ENCODE data around the gene ACR.

Gene ACR

DNA sequence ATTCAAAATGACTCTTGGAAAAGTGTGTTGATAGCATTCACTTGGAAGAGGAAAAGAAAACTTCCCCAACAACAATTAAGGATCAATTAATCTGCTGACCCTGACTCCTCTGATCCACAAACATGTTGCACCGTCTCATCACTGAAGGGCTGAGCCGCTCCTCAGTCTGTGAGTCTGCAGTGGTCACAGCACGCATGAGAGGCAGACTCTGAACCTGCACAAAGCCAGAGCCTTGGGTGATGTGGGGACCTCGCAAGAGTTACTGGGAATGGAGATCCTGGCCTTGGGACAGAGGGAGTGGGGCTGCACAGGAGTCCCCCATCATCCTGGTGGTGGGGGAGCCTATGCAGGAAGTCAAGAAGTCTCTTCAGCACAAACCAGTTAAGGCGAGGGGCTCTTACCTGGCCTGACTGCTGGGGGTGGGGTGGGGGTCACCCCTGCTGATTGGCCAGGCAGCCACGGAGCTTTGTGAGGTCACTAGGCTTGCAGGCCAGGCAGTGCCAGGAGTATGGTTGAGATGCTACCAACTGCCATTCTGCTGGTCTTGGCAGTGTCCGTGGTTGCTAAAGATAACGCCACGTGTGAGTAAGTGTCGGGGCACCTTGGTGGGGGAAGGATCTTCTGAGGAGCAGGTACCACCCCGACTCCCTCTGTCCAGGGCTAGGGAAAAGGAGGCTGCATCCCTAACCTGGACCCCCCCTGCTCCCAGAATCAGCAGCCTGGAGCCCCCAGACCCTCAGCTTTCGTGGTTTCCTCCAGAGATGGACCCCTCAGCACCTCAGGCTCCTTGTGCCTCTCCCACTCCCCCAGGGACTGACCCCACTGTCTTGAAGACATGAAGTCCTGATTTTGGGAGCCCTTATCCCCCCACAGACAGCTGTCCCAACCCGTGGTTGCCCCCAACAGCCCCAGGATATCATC is at the start of gene ACR:
Gene ACR (plus strand): TSS at position 477 of the 921 bp plus-strand sequence. CDS start 32 bp downstream, at position 509.
- peak; percentile 14 for DNase-seq

DNA sequence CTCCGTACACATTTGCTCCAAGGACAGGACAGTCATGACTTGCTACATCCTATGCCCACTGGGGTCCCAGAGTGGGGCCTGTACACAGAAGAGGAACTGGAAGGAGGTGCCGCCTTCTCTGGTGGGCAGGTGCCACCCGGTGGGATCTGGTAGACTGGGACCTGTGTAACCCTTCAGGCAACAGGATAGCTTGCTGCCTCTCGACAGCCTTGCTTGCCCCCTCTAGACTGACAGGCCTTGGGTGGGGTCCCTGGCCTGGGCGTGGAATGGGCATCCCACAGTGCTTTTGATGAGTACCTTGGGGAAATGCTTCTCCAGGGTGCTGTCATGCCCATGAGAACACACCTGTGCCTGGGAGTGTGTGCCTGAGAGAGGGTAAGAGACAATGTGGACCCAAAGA is 49.6 kb upstream of the ACR start:
- DNase-seq, result peak; percentile 21

DNA sequence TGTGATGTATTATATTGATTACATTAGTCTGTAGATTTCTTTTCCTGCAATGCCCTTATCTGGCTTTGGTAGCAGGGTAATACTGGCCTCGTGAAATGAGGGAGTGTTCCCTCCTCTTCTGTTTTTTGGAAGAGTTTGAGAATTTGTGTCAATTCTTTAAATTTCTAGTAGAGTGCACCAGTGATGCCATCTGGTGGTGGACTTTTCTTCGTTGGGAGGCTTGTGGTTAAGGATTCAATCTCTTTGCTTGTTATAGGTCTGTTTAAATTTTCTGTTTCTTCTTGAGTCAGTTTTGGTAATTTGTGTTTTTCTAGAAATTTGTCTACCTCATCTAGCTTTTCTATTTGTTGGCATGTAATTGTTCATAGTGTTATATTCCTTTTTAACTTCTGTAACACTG is 46.5 kb upstream of the ACR start:
- DNase-seq, result peak; percentile 54

DNA sequence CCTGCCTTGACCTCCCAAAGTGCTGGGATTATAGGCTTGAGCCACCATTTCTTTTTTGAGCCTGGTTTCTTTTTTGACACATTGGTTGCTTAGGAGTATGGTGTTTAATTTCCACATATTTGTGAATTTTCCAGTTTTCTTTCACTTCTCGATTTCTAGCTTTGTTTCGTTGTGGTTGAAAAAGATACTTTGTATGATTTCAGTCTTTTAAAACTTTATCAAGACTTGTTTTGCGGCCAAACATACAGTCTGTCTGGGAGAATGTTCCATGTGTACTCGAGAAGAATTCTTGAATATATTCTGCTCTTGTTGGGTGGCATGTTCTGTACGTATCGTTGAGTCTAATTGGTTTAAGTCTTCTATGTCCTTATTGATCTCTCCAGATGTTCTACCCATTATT is 44.5 kb upstream of the ACR start:
- DNase-seq, result no peak

DNA sequence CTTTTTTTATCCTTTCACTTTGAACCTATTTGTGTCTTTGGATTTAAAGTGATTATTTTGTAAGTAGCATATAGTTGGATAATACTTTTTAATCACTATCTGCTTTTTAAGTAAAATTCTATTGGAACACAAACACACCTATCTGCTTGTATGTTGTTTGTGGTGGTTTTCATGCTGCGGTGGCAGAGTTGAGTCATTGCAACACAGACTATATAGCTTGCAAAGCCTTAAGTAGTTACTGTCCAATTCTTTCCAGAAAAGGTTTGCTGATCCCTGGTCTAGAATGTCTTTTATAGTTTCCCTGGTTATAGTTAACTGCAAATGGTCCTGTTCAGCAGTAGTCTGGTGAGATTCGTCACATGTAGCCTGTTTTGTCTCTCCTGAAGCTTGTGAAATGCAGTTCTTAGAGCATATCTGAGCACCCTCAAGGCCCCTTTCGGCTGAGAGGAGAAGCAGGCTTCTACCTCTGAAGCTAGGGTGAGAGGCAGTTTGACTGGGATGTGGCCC is 43.9 kb upstream of the ACR start:
- no peak for DNase-seq

GRCh38 chr22:50694766-50695420 is 43.1 kb upstream of the ACR start:
- DNase-seq, result no peak

DNA sequence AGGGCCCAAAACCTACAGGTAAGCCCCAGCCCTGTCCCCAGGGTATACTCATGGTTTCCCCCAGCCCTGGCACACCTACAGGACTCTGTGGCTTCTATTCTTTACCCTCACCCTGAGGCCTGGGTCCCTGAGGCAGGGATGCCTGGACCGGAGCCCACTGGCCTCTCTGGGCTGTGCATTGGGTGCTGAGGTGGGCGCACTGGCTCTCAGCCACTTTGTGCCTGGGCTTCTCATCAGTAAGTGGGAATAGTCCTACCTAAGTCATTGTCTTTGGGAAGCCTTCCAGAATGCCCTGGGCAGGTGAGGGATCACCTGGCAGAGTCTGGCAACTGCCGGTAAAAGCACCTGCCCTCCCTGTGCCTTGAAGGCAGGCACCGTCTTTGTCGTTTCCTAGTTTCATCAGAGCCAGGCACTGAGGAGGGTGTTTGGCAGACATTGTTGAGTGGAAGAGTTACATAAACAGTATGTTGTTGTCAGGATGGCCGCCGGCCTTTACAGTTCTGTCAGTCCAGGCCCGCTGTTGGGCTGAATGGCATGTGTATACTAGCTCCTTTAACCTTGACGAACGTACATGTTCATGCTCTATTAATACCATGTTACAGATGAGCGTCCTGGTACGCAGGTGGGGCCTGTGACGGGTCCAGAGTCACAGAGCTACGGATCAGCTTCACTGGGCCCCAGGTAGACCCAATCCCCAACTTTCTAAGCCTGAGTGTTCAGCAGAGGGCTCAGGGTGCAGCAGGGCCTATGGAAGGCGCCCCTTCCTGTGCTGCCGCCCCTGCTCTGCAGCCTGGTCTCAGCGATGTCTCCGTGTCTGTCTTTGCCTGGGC is 42.4 kb upstream of the ACR start:
- no peak for DNase-seq

DNA sequence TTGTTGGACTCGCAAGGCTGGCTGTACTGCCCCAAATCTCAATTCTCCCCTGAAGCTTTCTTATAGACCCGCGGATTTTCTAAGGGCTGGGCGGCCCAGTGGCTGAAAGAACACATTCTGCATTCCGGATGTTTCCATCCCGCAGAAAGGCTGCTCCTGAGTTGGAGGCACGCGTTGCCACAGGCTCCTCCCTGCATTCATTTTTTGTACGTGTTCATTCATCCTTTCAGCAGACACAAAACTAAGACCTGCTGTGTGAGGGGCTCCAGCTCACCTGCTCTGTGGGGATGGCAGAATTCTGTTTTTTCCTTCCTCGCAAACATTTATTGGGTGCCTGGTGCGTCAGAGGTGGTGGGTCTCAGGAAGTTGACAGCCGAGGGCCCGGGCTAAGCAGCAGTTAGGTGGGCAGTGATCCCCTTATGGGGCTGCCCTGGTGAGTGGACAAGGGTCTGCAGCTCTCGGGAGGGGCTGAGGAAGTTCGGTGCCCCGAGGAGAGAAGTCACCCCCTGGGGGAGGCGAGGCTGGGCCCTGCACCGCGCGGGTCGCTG is 41.7 kb upstream of the ACR start:
- DNase-seq, result no peak

DNA sequence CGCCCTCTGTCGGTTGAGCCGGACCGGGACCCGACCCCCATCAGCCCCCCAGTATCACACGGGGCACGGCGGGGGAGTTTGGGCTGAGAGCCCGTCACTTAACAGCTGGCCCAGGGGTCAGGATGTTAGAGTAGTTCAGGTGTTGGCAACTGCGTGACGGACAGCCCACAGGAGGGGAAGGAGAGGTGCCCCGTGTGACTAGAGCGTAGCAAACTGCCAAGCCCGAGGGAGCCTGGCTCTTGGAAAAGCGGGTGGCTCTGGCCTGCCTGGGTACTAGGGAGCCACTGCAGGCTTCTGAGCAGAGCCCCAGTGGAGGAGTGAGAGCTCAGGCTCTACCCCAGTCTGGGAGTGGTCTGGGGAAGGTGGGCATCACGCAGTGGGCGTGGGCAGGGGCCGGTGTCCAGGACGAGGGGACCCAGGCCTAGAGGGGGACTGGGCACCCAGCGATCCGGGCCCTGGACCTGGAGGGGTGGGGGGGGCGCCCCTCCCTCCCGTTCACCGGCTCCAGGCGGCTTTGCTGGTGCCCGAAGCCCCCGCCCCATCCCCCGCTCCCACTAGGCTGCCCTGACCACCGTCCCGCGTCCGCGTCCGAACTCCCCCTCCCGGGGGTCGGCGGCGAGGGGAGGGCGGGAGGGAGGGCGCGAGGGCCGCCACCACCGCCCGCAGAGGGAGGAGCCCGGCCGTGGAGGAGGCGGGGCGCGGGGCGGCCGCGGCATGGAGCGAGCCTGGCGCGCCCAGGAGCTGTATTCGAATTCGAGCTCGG is 41.0 kb upstream of the ACR start:
- DNase-seq, result no peak

- no peak for DNase-seq
Measured at GRCh38 chr22:50697667-50698506, 40.1 kb upstream of the ACR start.

GRCh38 chr22:50698546-50698945 is 39.5 kb upstream of the ACR start:
- no peak for DNase-seq

GRCh38 chr22:50699001-50699755 is 38.8 kb upstream of the ACR start:
- DNase-seq, result no peak

DNA sequence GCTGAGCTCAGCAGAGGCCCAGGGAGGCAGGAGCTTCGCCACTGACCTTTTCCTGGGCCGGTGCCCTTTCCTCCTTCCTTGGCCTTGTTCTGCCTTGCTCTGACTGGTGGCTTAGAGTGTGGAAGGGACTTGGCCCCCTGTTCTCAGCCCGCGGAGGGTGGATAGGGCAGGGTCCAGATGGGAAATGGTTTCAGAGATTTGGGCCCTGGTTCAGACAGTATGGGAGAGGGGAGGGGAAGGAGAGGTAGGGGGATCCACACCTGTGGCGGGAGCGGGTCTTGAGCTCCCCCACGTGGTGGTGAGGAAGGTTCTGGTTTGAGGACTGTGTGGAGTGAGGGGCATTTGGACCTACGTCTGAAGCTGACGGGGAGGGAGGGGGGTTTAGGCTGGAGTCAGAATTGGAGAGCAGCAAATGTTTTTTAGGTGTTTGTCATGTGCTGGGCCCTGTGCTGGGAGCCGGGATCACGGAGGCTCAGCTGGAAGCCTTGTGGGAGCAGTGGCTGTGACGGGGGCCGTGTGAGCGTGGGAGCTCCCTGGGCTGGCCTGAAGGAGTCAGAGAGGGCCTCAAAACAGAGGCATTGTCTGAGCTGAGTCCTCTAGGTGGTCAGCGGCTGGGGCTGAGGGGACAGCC is 38.1 kb upstream of the ACR start:
- no peak for DNase-seq

DNA sequence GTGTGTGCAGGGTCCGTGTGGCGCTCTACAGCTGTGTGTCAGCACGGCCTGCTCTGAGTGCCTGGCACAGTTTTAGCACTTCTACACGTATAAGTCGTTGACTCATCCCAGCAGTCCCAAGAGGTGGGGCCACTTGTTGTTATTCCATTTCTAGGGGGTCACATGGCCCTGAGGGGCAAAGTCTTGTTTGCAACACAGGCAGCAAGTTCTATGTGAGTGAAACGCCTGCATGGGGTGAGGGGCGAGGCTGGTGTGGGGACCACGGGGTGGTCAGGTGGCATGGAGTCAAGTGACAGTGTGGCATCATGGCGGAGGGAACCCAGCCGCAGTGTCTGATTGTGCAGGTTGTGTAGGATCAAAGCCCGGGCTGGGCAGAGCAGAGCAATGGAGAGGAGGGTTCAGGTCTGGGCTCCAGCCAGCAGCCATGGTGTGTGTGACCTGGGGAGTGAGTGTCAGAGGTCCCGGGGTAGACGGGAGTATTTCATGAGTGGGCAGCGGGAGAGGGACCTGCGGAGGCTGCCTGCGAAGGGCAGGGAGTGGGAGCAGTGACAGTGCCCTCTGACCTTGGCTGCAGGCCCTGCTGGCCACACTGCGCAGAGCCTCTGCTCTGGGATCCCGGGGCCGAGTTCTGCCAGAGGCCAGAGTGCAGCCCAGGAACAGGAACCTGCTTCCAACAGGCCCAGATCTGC is 37.5 kb upstream of the ACR start:
- no peak for DNase-seq

DNA sequence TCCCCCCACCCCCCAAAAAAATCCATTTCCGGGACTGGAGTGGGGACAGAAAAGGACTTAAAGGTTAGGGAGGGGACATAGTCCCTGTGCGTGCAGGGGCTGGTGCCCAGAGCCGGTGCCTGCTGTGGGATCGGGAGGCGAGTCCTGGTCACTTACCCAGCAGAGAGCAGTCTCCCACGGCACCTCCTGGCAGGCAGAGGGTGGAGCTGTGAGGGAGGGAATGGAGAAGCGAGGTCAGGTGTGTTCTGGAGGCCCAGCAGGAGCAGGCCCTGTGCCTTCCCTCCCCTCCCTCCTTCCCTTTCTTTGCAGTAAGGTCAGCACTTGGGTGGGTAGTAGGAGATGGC is 37.0 kb upstream of the ACR start:
- no peak for DNase-seq

- no peak for DNase-seq
Measured at GRCh38 chr22:50701428-50702154, 36.4 kb upstream of the ACR start.

- no peak for DNase-seq
Measured at GRCh38 chr22:50702261-50702671, 35.7 kb upstream of the ACR start.

All from stimulated activated CD8-positive, alpha-beta memory T cell treated with anti-CD3 and anti-CD28 coated beads, Interleukin-4, amount 100 ng/mL, for 48 hours (primary cell).